Stimulated activated CD4-positive, alpha-beta T cell treated with anti-CD3 and anti-CD28 coated beads, Interleukin-1b, Interleukin-23, amount 100 ng/mL, for 1 hour (primary cell): ENCODE results near the gene CGB5.
"Not testable (repeated sequence)": the region's sequence is repeated elsewhere in the genome, so short reads cannot be mapped to it uniquely, and the experiment has no call there.

ENCODE experiments used
- DNase-seq, 2 donors: peaks; one replicate each; pipeline ENCODE4 v3.0.0-alpha.2; 2020; ENCODE audit warnings: low read depth in 2 of 2

Gene CGB5

DNA sequence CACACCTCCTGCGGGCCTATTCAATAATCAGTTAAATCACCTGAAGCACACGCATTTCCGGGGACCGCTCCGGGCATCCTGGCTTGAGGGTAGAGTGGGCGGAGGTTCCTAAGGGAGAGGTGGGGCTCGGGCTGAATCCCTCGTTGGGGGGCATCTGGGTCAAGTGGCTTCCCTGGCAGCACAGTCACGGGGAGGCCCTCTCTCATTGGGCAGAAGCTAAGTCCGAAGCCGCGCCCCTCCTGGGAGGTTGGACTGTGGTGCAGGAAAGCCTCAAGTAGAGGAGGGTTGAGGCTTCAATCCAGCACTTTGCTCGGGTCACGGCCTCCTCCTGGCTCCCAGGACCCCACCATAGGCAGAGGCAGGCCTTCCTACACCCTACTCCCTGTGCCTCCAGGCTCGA lies at the start of gene CGB5:
CGB5 (plus strand) TSS at position 301 of the 400 bp plus-strand sequence. CDS start 362 bp downstream, outside the sequence.
- DNase-seq = not testable (repeated sequence)

DNA sequence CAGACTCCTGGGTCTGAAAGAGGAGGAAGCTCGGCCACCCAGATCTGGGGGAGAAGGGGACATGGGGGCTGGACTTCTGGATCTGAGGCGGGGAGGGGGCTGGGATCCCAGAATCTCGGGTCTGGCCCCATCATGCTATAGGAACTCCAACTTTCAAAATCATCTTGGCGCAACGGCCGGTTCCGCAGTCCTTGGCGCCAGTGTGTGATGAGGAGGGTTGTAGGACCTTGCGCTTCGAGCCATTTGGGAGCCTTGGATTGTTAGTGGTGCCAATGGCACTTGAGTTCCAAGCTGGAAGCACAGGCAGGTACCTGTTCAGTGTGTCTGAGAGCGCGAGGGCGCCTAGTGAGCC lies 49.6 kb upstream of the CGB5 start:
- no peak for DNase-seq

DNA sequence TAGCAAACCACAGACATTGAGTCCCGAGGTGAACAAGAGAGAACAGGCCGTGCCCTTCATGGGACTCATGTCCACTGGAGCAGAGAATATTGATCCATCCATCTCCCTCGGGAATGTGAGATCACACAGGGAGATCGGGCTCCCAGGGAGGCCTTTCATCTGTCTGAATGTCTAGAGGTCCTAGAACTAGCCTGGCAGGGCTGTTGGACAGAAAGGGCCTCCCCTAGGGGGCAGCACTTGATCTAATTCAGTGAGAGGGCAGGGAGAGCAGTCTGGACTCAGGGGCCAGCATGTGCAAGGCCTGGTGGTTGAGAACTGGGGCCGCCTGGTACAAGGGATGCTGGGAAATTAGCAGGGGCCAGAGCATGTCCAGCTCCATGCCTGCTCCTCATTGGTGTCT lies 45.7 kb upstream of the CGB5 start:
- DNase-seq = peak in 1 of 2 donors; percentile 27

DNA sequence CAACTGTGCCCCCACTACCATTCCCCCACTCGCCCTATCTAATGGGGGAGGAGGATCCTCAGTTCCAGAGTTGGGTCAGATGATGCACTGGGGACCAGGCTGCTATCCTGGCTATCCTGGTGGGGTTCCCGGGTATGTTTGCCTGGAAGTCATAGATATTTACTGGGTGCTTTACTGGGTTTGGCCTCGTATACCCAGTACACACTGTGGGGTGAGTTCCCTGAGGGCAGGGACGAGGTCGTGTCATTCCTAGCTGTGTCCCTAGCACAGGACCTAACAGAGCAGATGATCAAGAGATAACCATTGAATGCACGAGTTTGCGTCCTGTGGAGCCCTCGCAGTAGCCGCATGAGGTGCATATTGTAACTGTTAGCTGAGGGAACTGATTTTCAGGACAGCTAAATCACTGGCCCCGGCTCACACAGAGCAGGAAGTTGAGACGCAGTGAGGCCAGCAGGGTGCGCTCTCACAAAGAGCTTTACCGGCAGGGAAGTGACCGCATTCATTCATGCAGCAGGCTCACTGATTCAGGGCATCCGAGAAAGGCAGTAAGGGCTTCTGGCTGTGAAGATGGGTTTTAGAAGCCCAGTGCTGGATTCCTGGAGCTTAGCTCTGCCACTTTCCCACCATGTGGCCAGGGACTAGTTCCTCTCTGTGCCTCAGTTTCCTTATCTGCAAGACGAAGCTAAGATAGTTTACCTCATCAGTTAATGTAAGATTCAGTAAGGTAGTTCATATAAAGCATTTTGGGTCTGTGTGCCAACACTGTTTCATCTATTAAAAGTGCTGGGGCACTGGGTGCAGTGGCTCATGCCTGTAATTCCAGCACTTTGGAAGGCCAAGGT lies 43.9 kb upstream of the CGB5 start:
- peak; percentile 35 to 40 for DNase-seq

DNA sequence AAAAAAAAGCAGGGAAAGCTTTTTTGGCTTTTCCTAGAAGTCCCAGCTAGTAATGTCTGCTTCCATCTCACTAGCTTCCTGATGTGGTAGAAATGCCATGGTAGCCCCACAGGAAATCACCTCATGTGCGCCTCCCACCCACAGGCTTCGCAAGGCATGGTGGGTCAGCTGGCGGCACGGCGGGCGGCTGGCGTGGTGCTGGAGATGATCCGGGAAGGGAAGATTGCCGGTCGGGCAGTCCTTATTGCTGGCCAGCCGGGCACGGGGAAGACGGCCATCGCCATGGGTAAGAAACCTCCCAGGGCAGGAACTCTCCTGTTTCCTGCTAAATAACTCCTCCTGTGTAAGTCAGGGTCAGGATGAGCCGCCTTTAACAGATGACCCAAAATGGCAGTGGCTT lies 39.5 kb upstream of the CGB5 start:
- no peak for DNase-seq

DNA sequence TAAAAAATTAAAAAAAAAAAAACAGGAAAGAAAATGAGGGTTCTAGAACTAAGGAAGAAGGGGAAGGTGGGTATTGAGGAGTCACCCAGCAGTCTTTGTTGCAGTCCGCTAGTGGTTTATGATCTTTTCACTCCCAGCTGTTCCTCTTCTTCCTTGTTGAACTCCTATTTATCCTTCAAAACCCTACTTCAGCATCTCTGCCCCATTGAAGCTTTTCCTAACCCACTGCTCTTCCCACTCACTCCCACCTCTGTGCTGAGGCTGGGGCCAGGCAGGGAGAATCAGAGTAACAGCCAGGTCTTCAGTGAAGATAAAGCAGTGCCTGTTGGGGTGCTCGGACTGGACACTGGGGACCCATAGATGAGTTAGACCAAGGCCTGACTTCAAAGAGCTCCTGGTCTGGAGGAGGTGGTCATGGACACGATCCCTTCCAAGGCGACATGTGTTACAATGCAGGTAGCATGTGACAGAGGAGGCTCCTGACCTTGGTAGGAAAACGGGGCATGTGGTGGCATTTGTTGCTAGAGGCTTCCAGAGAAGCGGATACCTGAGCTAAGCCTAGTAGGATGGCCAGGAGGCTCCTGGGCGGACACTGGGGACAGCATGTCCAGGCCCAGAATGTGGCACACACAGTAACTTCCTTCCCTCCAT lies 38.6 kb upstream of the CGB5 start:
- no peak for DNase-seq

DNA sequence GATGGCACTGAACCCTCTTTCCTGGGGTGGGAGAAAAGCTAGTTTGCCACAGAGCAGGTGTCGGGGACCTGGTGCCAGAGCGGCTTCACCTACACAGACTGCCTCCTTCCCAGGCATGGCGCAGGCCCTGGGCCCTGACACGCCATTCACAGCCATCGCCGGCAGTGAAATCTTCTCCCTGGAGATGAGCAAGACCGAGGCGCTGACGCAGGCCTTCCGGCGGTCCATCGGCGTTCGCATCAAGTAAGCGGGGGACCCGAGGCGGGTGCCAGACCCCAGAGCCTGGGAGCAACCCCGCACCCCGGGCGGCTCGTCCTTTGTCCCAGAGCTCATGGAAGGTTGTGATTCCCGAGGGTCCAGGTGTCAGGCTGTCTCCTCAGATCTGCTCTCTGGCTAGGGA lies 36.7 kb upstream of the CGB5 start:
- DNase-seq = no peak

DNA sequence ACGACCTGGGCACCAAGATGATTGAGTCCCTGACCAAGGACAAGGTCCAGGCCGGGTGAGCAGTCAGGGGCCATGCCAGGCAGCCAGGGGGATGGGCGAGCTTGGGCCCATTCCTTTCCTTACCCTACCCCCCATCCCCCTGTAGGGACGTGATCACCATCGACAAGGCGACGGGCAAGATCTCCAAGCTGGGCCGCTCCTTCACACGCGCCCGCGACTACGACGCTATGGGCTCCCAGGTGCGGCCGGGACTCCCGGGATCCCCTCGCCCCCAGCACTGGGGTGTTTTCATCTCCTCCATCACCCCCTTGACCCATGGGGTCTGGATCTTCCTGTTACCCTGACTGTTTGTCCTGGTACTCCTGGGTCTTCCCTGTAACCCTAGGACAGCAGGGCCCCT lies 33.8 kb upstream of the CGB5 start:
- no peak for DNase-seq

DNA sequence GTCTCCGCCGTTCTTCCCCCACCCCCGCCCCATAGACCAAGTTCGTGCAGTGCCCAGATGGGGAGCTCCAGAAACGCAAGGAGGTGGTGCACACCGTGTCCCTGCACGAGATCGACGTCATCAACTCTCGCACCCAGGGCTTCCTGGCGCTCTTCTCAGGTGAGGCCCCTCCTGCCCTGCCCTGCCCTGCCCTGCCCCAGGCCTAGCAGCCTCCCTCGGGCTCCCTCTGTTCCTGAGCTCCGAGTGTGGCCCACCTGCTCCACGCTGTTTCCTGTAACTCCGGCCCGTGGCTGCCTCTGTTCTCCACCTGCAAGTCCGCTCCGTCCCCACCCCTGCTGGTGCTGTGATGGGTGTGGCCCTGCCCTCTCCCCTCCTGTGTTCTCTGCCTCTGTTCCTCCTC lies 33.2 kb upstream of the CGB5 start:
- no peak for DNase-seq

DNA sequence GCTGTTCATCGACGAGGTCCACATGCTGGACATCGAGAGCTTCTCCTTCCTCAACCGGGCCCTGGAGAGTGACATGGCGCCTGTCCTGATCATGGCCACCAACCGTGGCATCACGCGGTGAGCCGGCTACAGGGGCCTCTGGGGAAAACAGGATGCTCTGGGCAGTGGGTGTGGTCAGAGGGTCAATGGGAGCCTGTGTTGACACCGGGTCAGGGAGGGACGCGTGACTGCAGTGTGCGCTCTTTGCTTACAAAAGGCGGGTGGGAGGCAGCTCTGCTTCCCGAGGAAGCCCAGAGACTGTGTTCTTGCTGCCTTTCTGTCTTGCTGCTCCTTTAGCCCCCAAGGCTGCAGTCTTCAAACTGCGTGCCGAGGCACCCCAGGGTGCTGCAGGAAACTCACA lies 32.5 kb upstream of the CGB5 start:
- DNase-seq = no peak

DNA sequence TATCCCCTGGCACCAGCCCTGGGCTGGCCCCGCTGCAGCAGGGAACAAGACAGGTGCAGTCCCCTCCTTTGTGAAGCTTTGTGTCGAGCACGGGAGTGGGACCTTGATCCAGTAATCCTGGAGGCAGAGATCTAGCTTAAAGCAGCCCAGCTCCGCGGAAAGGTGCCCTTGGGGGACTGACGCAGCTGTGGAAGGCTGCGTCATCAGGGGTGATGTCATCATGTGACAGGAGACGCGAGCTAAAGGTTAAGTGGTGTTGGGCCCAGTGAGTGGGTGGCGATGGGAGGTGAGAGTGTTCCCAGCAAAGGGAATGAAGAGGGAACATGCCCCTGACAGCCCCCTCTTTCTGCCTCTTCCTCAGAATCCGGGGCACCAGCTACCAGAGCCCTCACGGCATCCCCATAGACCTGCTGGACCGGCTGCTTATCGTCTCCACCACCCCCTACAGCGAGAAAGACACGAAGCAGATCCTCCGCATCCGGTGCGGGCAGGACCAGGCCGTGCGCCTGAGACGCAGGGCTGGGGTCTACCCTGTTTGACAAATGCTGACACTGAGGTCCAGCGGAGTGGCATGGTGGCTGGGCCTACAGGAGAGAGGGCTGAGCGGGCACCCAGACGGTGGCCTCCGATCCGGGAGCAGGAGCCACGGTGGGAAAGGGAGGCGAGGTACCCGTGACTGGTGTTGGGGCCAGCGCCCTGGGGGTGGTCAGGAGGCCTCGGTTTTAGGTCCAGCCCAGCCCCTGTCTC lies 29.4 kb upstream of the CGB5 start:
- DNase-seq = no peak

DNA sequence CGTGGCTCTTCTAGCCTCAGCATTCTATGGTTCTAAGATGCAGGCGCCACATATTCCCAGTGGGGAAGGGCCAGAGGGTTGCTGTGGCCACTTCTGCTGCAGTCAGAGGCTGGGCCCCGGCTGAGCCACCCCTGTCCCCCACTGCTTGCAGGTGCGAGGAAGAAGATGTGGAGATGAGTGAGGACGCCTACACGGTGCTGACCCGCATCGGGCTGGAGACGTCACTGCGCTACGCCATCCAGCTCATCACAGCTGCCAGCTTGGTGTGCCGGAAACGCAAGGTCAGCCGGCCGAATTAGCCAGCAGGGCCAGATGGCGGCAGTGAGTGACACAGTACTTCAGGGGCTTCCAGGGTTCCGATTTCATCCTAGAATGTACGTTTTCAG lies 28.8 kb upstream of the CGB5 start:
- DNase-seq = no peak

DNA sequence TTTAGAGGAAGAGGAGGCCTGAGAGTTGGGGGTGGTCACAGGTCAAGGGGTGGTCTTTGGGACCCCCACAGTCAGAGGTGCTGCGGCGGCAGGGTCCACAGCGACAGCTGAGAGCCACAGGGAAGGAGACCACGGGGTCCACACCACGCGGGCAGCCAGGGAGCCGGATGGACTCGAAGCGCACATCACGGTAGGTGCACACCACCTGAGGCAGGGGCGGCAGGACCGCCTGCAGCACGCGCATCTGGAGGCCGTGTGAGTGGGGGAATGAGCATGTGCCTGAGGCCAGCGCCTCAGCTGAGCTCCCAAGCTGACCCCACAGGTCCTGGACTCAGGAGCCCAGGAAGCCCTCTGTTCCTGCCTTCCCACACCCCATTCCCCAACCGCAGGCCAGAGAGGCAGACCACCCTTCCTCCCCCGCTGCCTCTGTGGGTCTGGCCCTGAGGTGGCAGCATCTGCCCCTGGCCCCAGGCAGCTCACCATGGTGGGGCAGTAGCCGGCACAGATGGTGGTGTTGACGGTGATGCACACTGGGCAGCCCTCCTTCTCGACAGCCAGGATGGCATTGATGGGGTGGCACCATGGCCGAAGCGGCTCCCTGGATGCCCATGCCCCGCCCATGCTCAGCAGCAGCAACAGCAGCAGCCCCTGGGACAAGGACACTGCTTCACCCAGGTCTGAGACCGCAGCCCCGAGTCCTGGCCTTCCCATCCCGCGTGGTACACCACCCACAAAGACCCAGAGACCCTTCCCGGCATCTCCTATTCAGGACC lies 27.4 kb upstream of the CGB5 start:
- DNase-seq = no peak

DNA sequence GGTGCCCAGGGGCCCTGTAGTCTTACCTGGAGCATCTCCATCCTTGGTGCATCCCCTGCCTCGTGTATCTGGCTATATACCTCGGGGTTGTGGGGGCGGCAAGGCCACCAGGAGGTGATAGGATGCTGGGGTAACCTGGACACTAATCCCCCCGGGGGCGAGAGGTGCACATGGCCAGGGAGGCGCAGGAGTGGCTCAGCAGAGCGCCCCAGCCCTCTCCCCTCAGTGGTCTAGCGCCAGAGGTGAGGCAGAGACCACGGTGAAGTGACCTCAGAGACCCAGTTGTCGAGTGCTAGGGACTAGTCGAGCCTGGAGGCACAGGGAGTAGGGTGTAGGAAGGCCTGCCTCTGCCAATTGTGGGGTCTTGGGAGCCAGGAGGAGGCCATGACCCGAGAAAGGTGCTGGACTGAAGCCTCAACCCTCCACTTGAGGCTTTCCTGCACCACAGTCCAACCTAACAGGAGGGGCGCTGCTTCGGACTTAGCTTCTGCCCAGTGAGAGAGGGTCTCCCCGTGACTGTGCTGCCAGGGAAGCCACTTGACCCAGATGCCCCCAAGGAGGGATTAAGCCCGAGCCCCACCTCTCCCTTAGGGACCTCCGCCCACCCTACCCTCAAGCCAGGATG lies 26.5 kb upstream of the CGB5 start, which contains the start of gene LHB:
LHB (minus strand) TSS at position 51 of the 625 bp plus-strand sequence; CDS start at position 41, 10 bp downstream.
- DNase-seq = no peak

DNA sequence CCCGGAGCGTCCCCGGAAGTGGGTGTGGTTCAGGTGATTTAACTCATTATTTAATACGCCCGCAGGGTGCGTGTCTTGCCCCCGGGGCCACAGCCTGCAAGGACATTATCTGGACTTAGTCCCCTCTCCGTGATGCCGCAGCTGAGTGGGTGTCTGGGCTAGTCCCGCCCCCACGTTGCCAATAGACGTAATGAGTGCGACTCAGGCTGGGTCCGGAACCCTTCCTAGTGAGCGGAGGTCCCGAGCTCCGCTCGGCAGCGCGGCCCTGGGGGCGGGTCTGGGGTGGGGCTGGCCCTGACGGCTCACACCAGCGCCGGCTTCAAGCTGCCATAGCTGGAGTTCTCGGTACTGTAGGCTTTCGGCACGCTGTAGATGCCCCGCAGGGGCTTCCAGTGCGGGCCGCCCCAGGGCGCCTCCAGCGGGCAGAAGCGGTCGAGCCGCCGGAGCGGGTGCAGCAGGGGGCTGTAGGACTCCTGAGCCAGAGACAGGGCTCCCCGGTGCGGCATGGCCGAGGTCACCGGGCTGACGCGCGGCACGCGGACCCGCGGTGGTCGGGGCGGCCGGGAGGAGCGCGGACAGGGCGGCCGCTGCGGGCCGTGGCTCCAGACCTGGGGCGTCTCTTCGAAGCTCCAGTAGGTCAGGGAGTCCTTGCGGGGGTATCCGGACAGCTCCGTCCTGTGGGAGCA lies 25.8 kb upstream of the CGB5 start:
- peak; percentile 33 to 38 for DNase-seq

DNA sequence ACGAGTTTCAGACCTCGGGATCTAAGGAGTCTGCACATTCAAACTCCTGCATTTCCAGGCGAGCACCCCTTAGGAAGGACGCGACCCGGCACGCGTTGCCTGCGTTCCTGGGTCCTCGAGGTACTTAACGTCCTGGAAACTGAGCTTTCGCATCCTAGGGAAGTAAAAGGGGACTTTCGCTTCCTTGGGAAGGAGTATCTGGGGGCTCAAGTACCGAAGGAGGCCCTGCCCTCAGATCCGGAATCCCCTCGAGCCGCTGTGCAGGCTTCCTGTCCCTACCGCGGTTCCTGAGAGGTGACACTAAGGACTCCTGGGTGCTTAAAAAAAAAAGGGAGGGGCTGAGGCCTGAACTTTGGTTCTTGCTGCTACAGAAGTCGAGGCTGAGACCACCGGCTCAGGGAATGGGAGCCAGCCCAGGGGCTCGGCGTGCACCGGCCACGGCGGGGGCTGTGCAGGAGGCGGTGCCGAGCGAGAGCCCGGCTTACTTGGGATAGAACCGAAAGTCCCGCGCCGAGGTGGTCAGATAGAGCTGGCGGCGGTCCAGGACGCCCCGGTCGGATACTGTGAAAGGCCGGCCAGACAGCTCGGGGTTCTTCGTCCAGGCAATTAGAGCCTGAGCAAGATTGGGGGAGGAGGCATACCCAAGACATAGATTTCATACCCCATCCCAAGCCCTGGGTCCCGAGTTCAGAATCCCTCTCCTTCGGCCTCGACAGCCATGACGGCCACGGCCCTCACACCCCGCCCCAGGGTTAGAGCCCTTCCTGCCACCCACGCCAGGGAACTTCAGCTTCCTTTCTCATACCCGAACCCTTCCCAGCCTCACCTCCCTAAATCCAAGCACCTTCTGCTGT lies 25.0 kb upstream of the CGB5 start:
- DNase-seq = not testable (repeated sequence)

DNA sequence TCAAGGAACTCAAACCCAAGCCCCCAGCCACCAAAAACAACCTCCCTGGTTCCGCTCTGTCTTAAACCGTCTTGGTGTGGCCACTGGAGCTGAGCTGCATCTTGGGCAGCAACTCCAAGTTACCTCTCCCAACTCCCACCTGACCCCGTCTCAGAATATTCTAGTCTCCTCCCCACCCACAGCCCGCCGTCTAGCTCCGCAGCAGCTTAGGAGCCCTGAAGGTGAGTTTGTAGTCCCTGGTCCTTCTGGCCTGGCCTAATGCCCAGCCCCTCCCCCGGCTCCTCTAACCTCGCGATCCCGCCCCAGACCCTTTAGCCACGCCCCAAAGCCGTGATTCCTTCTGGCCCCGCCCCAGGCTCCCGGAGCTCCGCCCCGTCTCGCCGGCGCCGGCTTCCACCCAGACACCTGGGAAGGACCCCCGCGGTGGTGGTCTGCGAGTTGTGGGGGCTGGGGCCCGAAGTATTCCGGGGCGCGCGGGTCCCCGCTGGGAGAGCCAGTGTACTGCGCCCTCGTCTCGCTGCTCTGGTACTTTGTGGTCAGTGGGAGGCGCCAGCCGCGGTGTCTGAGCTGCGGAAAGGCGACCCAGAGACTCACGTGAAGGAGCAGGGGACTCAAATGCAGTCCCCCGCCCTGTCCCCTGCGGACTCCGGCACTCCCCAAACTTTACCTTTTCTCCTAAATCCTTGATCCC lies 24.3 kb upstream of the CGB5 start:
- DNase-seq = peak in 1 of 2 donors; percentile 48

DNA sequence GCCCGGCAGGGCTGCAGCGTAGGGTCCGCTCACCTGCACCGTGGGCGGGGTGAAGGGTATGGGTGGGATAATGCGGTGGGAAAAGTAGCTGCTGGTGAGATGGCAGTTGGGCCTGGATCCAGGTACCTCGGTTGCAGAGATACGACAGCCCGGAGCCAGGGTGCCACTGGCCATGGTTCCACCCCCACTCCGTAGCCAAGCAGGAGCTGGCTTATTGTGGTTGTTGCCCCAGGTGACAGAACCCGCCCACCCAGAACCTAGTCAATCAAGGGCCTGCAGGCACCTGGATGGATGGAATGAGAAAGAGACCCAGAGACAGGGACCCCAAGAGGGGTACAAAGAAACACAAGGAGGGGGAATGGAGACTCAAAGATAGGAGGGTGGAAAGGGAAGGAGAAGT lies 23.3 kb upstream of the CGB5 start:
- DNase-seq = no peak
